ENCODE data around the gene SNRPB2. TPM values are rescaled to one million over a fixed set of nuclear protein-coding genes. Genes with fewer than 3 reads are reported as not detected.

SNRPB2 gene
- total RNA-seq, 1 experiment from 2014 or later, result 78.4 TPM

- Histone ChIP-seq H2AFZ (ENCODE audit: low read depth, low read length, poor library complexity, severe bottlenecking) (no peak overlapping the region), H3K36me3 (ENCODE audit: control insufficient read depth in 1 of 2, insufficient read depth in 2 of 2, low read length in 2 of 2) (no peaks in the 10 kb centered on the region), H3K27ac (ENCODE audit: low read depth, low read length) (no peak overlapping the region), H3K27me3 (ENCODE audit: insufficient read depth, low read length) (peaks cover 14% of the 10 kb centered on the region; the same call in 1 of the 2 replicates), H4K20me1 (ENCODE audit: insufficient read depth) (no peaks in the 10 kb centered on the region), H3K4me1 (ENCODE audit: control insufficient read depth in 1 of 2, insufficient read depth in 2 of 2, low read length in 2 of 2) (no peaks in the 10 kb centered on the region), H3K4me3 (replicated peaks in 1 of 2; ENCODE audit: low read depth in 1 of 2, low read length in 2 of 2) (no peak overlapping the region), H3K9me3 (ENCODE audit: control insufficient read depth in 1 of 2, insufficient read depth in 1 of 2, low read depth in 1 of 2, low read length in 2 of 2) (no peaks in the 10 kb centered on the region), H3K9ac (ENCODE audit: low read length) (no peak overlapping the region), H3K4me2 (ENCODE audit: low read length) (no peak overlapping the region), H3K9me2 (ENCODE audit: insufficient read depth) (no peaks in the 10 kb centered on the region), H3K79me2 (ENCODE audit: insufficient read depth, low read length) (no peaks in the 10 kb centered on the region)
- DNase-seq (ENCODE audit: low read depth, low spot score) (no peak), ATAC-seq (no peak)
- intact Hi-C loops (cut with micrococcal nuclease), result no loop called here
- no peak for TF ChIP-seq POLR2AphosphoS5 (IDR thresholded peaks at IDR 0.05; ENCODE audit: low read depth, low read length)
- CTCF ChIA-PET, result no interaction called here
- RAD21 ChIA-PET (ENCODE audit: low non-redundant PET in 1 of 2, low total read pairs in 2 of 2, uncharacterized antibody in 2 of 2, unreplicated experiment in 2 of 2), result no interaction called here
- POLR2A ChIA-PET, result no interaction called here
- no TSS peak for BruUV-seq (replicated peaks)
These were observed 37.4 kb upstream of the SNRPB2 start for GRCh38 chr20:16692442-16692841.

GRCh38 chr20:16693278-16693677 is 36.5 kb upstream of the SNRPB2 start:
- DNase-seq (ENCODE audit: low read depth, low spot score), result no peak

More at GRCh38 chr20:16693278-16693677, 36.5 kb upstream of the SNRPB2 start:
- Histone ChIP-seq H3K36me3 (ENCODE audit: control insufficient read depth in 1 of 2, insufficient read depth in 2 of 2, low read length in 2 of 2) (no peaks in the 10 kb centered on the region), H2AFZ (ENCODE audit: low read depth, low read length, poor library complexity, severe bottlenecking) (no peak overlapping the region), H3K4me2 (ENCODE audit: low read length) (no peak overlapping the region), H3K27ac (ENCODE audit: low read depth, low read length) (no peak overlapping the region), H3K79me2 (ENCODE audit: insufficient read depth, low read length) (no peaks in the 10 kb centered on the region), H4K20me1 (ENCODE audit: insufficient read depth) (no peaks in the 10 kb centered on the region), H3K4me1 (ENCODE audit: control insufficient read depth in 1 of 2, insufficient read depth in 2 of 2, low read length in 2 of 2) (no peaks in the 10 kb centered on the region), H3K9me3 (ENCODE audit: control insufficient read depth in 1 of 2, insufficient read depth in 1 of 2, low read depth in 1 of 2, low read length in 2 of 2) (no peaks in the 10 kb centered on the region), H3K27me3 (ENCODE audit: insufficient read depth, low read length) (peaks cover 18% of the 10 kb centered on the region; the same call in 1 of the 2 replicates), H3K9ac (ENCODE audit: low read length) (no peak overlapping the region), H3K9me2 (ENCODE audit: insufficient read depth) (no peaks in the 10 kb centered on the region), H3K4me3 (replicated peaks in 1 of 2; ENCODE audit: low read depth in 1 of 2, low read length in 2 of 2) (no peak overlapping the region)
- ChIA-PET CTCF (no interaction called here), POLR2A (no interaction called here), RAD21 (ENCODE audit: low non-redundant PET in 1 of 2, low total read pairs in 2 of 2, uncharacterized antibody in 2 of 2, unreplicated experiment in 2 of 2) (no interaction called here)
- ATAC-seq, result no peak
- intact Hi-C loops (cut with micrococcal nuclease), result no loop called here
- TF ChIP-seq ELF1 (IDR thresholded peaks at IDR 0.05; ENCODE audit: borderline replicate concordance, low read depth) (no peak), YY1 (IDR thresholded peaks at IDR 0.05; ENCODE audit: extremely low read depth, insufficient replicate concordance, low read depth, low read length) (no peak), JUND (IDR thresholded peaks at IDR 0.05) (no peak), EGR1 (IDR thresholded peaks at IDR 0.05; ENCODE audit: low read depth) (no peak), POLR2A (IDR thresholded peaks at IDR 0.05; ENCODE audit: borderline replicate concordance, extremely low read depth, insufficient read depth, insufficient read length) (no peak), FOSL1 (IDR thresholded peaks at IDR 0.05; ENCODE audit: low read depth) (no peak), ATF3 (IDR thresholded peaks at IDR 0.05) (no peak), CTCF (IDR thresholded peaks at IDR 0.05 in 2 of 3, conservative IDR thresholded peaks at IDR 0.05 in 1 of 3; ENCODE audit: borderline replicate concordance in 1 of 3, insufficient read depth in 1 of 3, low read depth in 2 of 3, low read length in 2 of 3) (no peak)
- no TSS peak for BruUV-seq (replicated peaks)
